HFF-Myc (cell line): ENCODE measurements around the gene EYS.
"Not testable (repeated sequence)": the region's sequence is repeated elsewhere in the genome, so short reads cannot be mapped to it uniquely, and the experiment has no call there.

Experiments used
- DNase-seq: peaks from one replicate; pipeline ENCODE4 v3.0.0-alpha.2; 2011; ENCODE audit warnings: low read depth; ENCODE audit errors: extremely low read depth
- H3K4me3 ChIP-seq: replicated peaks from 2 replicates; pipeline ENCODE4 v1.5.1; 2011; ENCODE audit warnings: low read depth, mild to moderate bottlenecking, control low read depth, low read length
- CTCF ChIP-seq: IDR thresholded peaks from 2 replicates; pipeline ENCODE4 v1.5.1; 2012; ENCODE audit warnings: mild to moderate bottlenecking, low read depth, low read length, control low read depth; ENCODE audit errors: missing control alignments

Gene EYS

GRCh38 chr6:65595540-65595939 lies 111.5 kb downstream of the EYS start:
- no peak for TF ChIP-seq CTCF
- DNase-seq: no peak
- no peak overlapping the region for H3K4me3 ChIP-seq

GRCh38 chr6:65570340-65570739 lies 136.7 kb downstream of the EYS start:
- H3K4me3 ChIP-seq: no peak overlapping the region
- TF ChIP-seq CTCF: no peak
- no peak for DNase-seq

- H3K4me3 ChIP-seq: no peak overlapping the region
- DNase-seq: no peak
- no peak for TF ChIP-seq CTCF
These were observed 137.5 kb downstream of the EYS start for GRCh38 chr6:65569505-65569904.

- DNase-seq, H3K4me3 ChIP-seq: not testable (repeated sequence)
These were observed 138.0 kb downstream of the EYS start for GRCh38 chr6:65569056-65569455.

- no peak for DNase-seq
- no peak for TF ChIP-seq CTCF
- H3K4me3 ChIP-seq: no peak overlapping the region
These were observed 140.9 kb downstream of the EYS start for GRCh38 chr6:65566117-65566516.

- no peak overlapping the region for H3K4me3 ChIP-seq
- no peak for DNase-seq
- no peak for TF ChIP-seq CTCF
These were observed 149.0 kb downstream of the EYS start for GRCh38 chr6:65558071-65558470.

GRCh38 chr6:65557224-65557623 lies 149.8 kb downstream of the EYS start:
- DNase-seq: no peak
- no peak for TF ChIP-seq CTCF
- H3K4me3 ChIP-seq: no peak overlapping the region
